Gastroesophageal sphincter (tissue), 4 donors: Measurements from ENCODE around the gene TMEM145. TPM values are rescaled to one million over a fixed set of nuclear protein-coding genes. Genes with fewer than 3 reads are reported as not detected.
"Not testable (repeated sequence)": the region's sequence is repeated elsewhere in the genome, so short reads cannot be mapped to it uniquely, and the experiment has no call there.

ENCODE experiments used
- ATAC-seq: fragments of 150-250 bp; one replicate; pipeline ENCODE4 v1.9.1; 2016; ENCODE audit warnings: mild to moderate bottlenecking, moderate library complexity
- H3K27ac ChIP-seq, 4 donors: fragments of 200-600 bp; sonication (generic) in 3 of 4; 1 replicate in 3 of 4; 2 replicates in 1 of 4; pipeline ENCODE4 v1.5.1; 2016 to 2019
- H3K27me3 ChIP-seq: fragments of 200-600 bp; sonication (generic); one replicate; pipeline ENCODE4 v1.5.1; 2019
- H3K36me3 ChIP-seq, 2 donors: fragments of 200-600 bp; sonication (generic); one replicate each; pipeline ENCODE4 v1.5.1; 2019; ENCODE audit warnings: control low read depth in 1 of 2
- H3K4me1 ChIP-seq, 3 donors: fragments of 200-600 bp; sonication (generic); 1 replicate in 2 of 3; 2 replicates in 1 of 3; pipeline ENCODE4 v1.5.1; 2016 to 2019; ENCODE audit warnings: control low read depth in 2 of 3
- H3K4me3 ChIP-seq, 2 donors: fragments of 200-600 bp; sonication (generic); one replicate each; pipeline ENCODE4 v1.5.1; 2019; ENCODE audit warnings: mild to moderate bottlenecking in 1 of 2, moderate library complexity in 1 of 2
- H3K9me3 ChIP-seq, 3 donors: fragments of 200-600 bp; sonication (generic); one replicate each; pipeline ENCODE4 v1.5.1; 2017 to 2019; ENCODE audit warnings: control low read depth in 2 of 3
- CTCF ChIP-seq, 4 experiments: fragments of 200-600 bp in 2 of 4; fragments of 450-650 bp in 2 of 4; sonication (generic) in 1 of 4; IDR thresholded peaks; one replicate each; pipeline ENCODE4 v1.5.1; 2017 to 2019; ENCODE audit warnings: antibody characterized with exemption in 4 of 4, mild to moderate bottlenecking in 2 of 4, moderate library complexity in 2 of 4
- EP300 ChIP-seq: sonication (generic); formaldehyde crosslinking; IDR thresholded peaks from one replicate; pipeline ENCODE4 v1.6.1; 2017; ENCODE audit warnings: antibody characterized with exemption, mild to moderate bottlenecking
- POLR2A ChIP-seq, 2 donors: fragments of 450-650 bp; IDR thresholded peaks; one replicate each; pipeline ENCODE4 v1.6.1; 2017; ENCODE audit warnings: antibody characterized with exemption in 2 of 2, mild to moderate bottlenecking in 2 of 2, moderate library complexity in 1 of 2
- POLR2AphosphoS5 ChIP-seq: sonication (generic); formaldehyde crosslinking; IDR thresholded peaks from one replicate; pipeline ENCODE4 v1.6.1; 2017; ENCODE audit warnings: antibody characterized with exemption
- WGBS, 2 donors: methylation state at CpG; one replicate each; pipeline ENCODE4 v1.1.5; 2018; ENCODE audit warnings: low coverage in 1 of 2; 5-methylcytosine and 5-hydroxymethylcytosine counted together
- total RNA-seq, 4 donors: library from RNA; depleted of rRNA; stranded (reverse); fragments of >200 nt; gene quantifications; one replicate each; pipeline ENCODE4 v1.1.0, GENCODE V29; 2016

Gene TMEM145
- total RNA-seq, 4 donors from 2014 or later = 0.27 TPM; not detected in 3

- H3K27ac ChIP-seq = no peak overlapping the region
- H3K27me3 ChIP-seq = peaks cover 30% of the 10 kb centered on the region
- H3K4me1 ChIP-seq = peaks cover 0 to 65% (median 35%) of the 10 kb centered on the region in 3 donors
- no peak overlapping the region for H3K4me3 ChIP-seq
- TF ChIP-seq POLR2A (IDR thresholded peaks at IDR 0.05) (no peak), CTCF (IDR thresholded peaks at IDR 0.05) (no peak), POLR2AphosphoS5 (no peak), EP300 (no peak)
- H3K36me3 ChIP-seq = no peaks in the 10 kb centered on the region
- H3K9me3 ChIP-seq = no peaks in the 10 kb centered on the region
- ATAC-seq = no peak
These were observed 13.9 kb downstream of the TMEM145 start for GRCh38 chr19:42326969-42327368.

GRCh38 chr19:42327381-42327780 lies 14.3 kb downstream of the TMEM145 start:
- peaks cover 26% of the 10 kb centered on the region for H3K27me3 ChIP-seq
- H3K4me1 ChIP-seq = peaks cover 0 to 65% (median 35%) of the 10 kb centered on the region in 3 donors
- 60 to 95% methylated on average over 1 to 3 of the region's 5 CpGs for WGBS, 2 donors
- no peak overlapping the region for H3K4me3 ChIP-seq
- H3K36me3 ChIP-seq = no peaks in the 10 kb centered on the region
- TF ChIP-seq CTCF (IDR thresholded peaks at IDR 0.05) = no peak
- TF ChIP-seq POLR2AphosphoS5 = no peak
- no peak for TF ChIP-seq POLR2A (IDR thresholded peaks at IDR 0.05)
- no peak for TF ChIP-seq EP300
- ATAC-seq = no peak
- no peak overlapping the region for H3K27ac ChIP-seq
- no peaks in the 10 kb centered on the region for H3K9me3 ChIP-seq

- Histone ChIP-seq H3K4me3 (no peak overlapping the region), H3K27ac (no peak overlapping the region), H3K27me3 (peaks cover 18% of the 10 kb centered on the region), H3K36me3 (peaks cover 0 to 5% of the 10 kb centered on the region in 2 donors), H3K4me1 (peaks cover 0 to 65% (median 35%) of the 10 kb centered on the region in 3 donors), H3K9me3 (no peaks in the 10 kb centered on the region)
- TF ChIP-seq CTCF (IDR thresholded peaks at IDR 0.05) (no peak), POLR2A (IDR thresholded peaks at IDR 0.05) (no peak), EP300 (no peak), POLR2AphosphoS5 (no peak)
- no peak for ATAC-seq
- WGBS, 2 donors = 50 to 57% methylated on average over 1 of the region's 1 CpG
These were observed 15.0 kb downstream of the TMEM145 start for GRCh38 chr19:42328106-42328505.

- WGBS, 2 donors = 70 to 75% methylated on average over 1 to 2 of the region's 2 CpGs
- Histone ChIP-seq H3K27me3 (peaks cover 11% of the 10 kb centered on the region), H3K27ac (no peak overlapping the region), H3K4me1 (peaks cover 0 to 62% (median 35%) of the 10 kb centered on the region in 3 donors), H3K36me3 (peaks cover 0 to 12% of the 10 kb centered on the region in 2 donors), H3K4me3 (no peak overlapping the region), H3K9me3 (no peaks in the 10 kb centered on the region)
- TF ChIP-seq EP300 = no peak
- no peak for TF ChIP-seq CTCF (IDR thresholded peaks at IDR 0.05)
- TF ChIP-seq POLR2A (IDR thresholded peaks at IDR 0.05) = no peak
- TF ChIP-seq POLR2AphosphoS5 = no peak
- no peak for ATAC-seq
These were observed 15.7 kb downstream of the TMEM145 start for GRCh38 chr19:42328854-42329253.

- H3K9me3 ChIP-seq = no peaks in the 10 kb centered on the region
- H3K4me1 ChIP-seq = peaks cover 0 to 52% (median 22%) of the 10 kb centered on the region in 3 donors
- no peaks in the 10 kb centered on the region for H3K27me3 ChIP-seq
- H3K27ac ChIP-seq = no peak overlapping the region
- no peak overlapping the region for H3K4me3 ChIP-seq
- TF ChIP-seq POLR2A (IDR thresholded peaks at IDR 0.05) (no peak), CTCF (IDR thresholded peaks at IDR 0.05) (no peak), POLR2AphosphoS5 (no peak), EP300 (no peak)
- no peak for ATAC-seq
- H3K36me3 ChIP-seq = peaks cover 0 to 26% of the 10 kb centered on the region in 2 donors
- WGBS, 2 donors = no CpG with 5 or more reads among the region's 2 CpGs
These were observed 17.2 kb downstream of the TMEM145 start for GRCh38 chr19:42330241-42330711.

GRCh38 chr19:42331333-42331732 lies 18.2 kb downstream of the TMEM145 start:
- peaks cover 0 to 37% of the 10 kb centered on the region in 2 donors for H3K36me3 ChIP-seq
- not testable (repeated sequence) for ATAC-seq, H3K4me3 ChIP-seq, H3K9me3 ChIP-seq, H3K27me3 ChIP-seq, H3K27ac ChIP-seq
- 67 to 70% methylated on average over 1 to 2 of the region's 3 CpGs for WGBS, 2 donors
- H3K4me1 ChIP-seq = peaks cover 0 to 47% (median 19%) of the 10 kb centered on the region in 3 donors
